ENCODE data around the gene RBM20. TPM values are rescaled to one million over a fixed set of nuclear protein-coding genes. Genes with fewer than 3 reads are reported as not detected.
"Not testable (repeated sequence)": the region's sequence is repeated elsewhere in the genome, so short reads cannot be mapped to it uniquely, and the experiment has no call there.

RBM20 gene
- polyA plus RNA-seq, 1 donor: 0.96 TPM

GRCh38 chr10:110704906-110705476 lies 60.9 kb downstream of the RBM20 start:
- WGBS (ENCODE audit: insufficient coverage, low lambda C conversion rate): 93% methylated on average over 2 of the region's 5 CpGs

GRCh38 chr10:110705596-110705995 lies 61.5 kb downstream of the RBM20 start:
- not testable (repeated sequence) for H3K4me3 ChIP-seq (ENCODE audit: low read length); H3K27me3 ChIP-seq (ENCODE audit: control insufficient read depth, insufficient read depth, low read length); H3K9me3 ChIP-seq (ENCODE audit: control insufficient read depth, low read depth, low read length); H3K27ac ChIP-seq (ENCODE audit: low read length); H3K36me3 ChIP-seq (ENCODE audit: control insufficient read depth, insufficient read depth, low read length); H3K4me1 ChIP-seq (ENCODE audit: control insufficient read depth, insufficient read depth, low read length); DNase-seq
- 86% methylated on average over 1 of the region's 4 CpGs for whole genome bisulfite sequencing (ENCODE audit: insufficient coverage, low lambda C conversion rate)

More at GRCh38 chr10:110704906-110705476, 60.9 kb downstream of the RBM20 start:
- no peak for DNase-seq
- H3K36me3 ChIP-seq (ENCODE audit: control insufficient read depth, insufficient read depth, low read length): no peaks in the 10 kb centered on the region
- H3K4me1 ChIP-seq (ENCODE audit: control insufficient read depth, insufficient read depth, low read length): no peaks in the 10 kb centered on the region
- H3K27ac ChIP-seq (ENCODE audit: low read length): no peak overlapping the region
- no peak overlapping the region for H3K4me3 ChIP-seq (ENCODE audit: low read length)
- H3K9me3 ChIP-seq (ENCODE audit: control insufficient read depth, low read depth, low read length): no peaks in the 10 kb centered on the region
- peaks cover 4% of the 10 kb centered on the region for H3K27me3 ChIP-seq (ENCODE audit: control insufficient read depth, insufficient read depth, low read length)

- H3K36me3 ChIP-seq (ENCODE audit: control insufficient read depth, insufficient read depth, low read length): no peaks in the 10 kb centered on the region
- H3K4me1 ChIP-seq (ENCODE audit: control insufficient read depth, insufficient read depth, low read length): no peaks in the 10 kb centered on the region
- no peak overlapping the region for H3K27ac ChIP-seq (ENCODE audit: low read length)
- DNase-seq: no peak
- peaks cover 4% of the 10 kb centered on the region for H3K27me3 ChIP-seq (ENCODE audit: control insufficient read depth, insufficient read depth, low read length)
- no peaks in the 10 kb centered on the region for H3K9me3 ChIP-seq (ENCODE audit: control insufficient read depth, low read depth, low read length)
- H3K4me3 ChIP-seq (ENCODE audit: low read length): no peak overlapping the region
- WGBS (ENCODE audit: insufficient coverage, low lambda C conversion rate): 80% methylated on average over 1 of the region's 5 CpGs
These were observed 62.6 kb downstream of the RBM20 start for GRCh38 chr10:110706690-110707098.

DNA sequence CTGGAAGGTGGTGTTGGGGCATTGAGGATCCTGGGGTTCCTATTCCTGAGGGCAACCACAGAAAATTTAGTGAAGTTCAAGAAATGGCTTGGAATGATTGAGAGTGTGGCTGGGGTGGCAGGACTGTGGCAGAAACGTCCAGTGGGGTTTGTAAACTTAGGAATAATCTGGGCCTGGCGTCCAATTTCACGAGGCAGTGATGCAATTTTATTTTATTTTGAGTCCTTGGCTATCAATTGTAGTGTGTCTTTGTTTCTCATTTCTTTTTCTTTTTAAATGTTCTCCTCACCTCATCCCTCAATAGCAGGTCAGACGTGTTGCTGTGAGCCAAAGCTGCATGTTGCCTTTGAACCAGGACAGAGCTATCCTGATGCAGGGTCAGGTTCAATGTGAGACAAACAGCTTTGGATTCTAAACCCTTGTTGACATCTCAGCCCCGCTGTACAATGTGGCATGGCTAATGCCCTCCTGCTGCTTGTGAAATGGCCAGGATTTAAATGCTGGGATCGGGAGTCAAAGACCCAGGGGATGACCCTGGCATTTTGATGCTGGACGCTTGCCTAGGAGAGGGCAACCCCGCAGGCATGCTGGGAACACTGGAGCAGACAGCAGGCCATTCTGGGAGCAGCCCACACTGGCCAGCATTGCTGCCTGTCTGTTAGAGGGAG lies 64.8 kb downstream of the RBM20 start:
- H3K27me3 ChIP-seq (ENCODE audit: control insufficient read depth, insufficient read depth, low read length): peaks cover 4% of the 10 kb centered on the region
- H3K27ac ChIP-seq (ENCODE audit: low read length): no peak overlapping the region
- H3K36me3 ChIP-seq (ENCODE audit: control insufficient read depth, insufficient read depth, low read length): no peaks in the 10 kb centered on the region
- 83% methylated on average over 1 of the region's 8 CpGs for WGBS (ENCODE audit: insufficient coverage, low lambda C conversion rate)
- no peaks in the 10 kb centered on the region for H3K4me1 ChIP-seq (ENCODE audit: control insufficient read depth, insufficient read depth, low read length)
- no peak overlapping the region for H3K4me3 ChIP-seq (ENCODE audit: low read length)
- no peak for DNase-seq
- no peaks in the 10 kb centered on the region for H3K9me3 ChIP-seq (ENCODE audit: control insufficient read depth, low read depth, low read length)

GRCh38 chr10:110709444-110709828 lies 65.3 kb downstream of the RBM20 start:
- H3K36me3 ChIP-seq (ENCODE audit: control insufficient read depth, insufficient read depth, low read length): no peaks in the 10 kb centered on the region
- no CpG with 5 or more reads among the region's 3 CpGs for WGBS (ENCODE audit: insufficient coverage, low lambda C conversion rate)
- peaks cover 4% of the 10 kb centered on the region for H3K27me3 ChIP-seq (ENCODE audit: control insufficient read depth, insufficient read depth, low read length)
- H3K9me3 ChIP-seq (ENCODE audit: control insufficient read depth, low read depth, low read length): no peaks in the 10 kb centered on the region
- no peak overlapping the region for H3K4me3 ChIP-seq (ENCODE audit: low read length)
- H3K27ac ChIP-seq (ENCODE audit: low read length): no peak overlapping the region
- DNase-seq: no peak
- no peaks in the 10 kb centered on the region for H3K4me1 ChIP-seq (ENCODE audit: control insufficient read depth, insufficient read depth, low read length)

DNA sequence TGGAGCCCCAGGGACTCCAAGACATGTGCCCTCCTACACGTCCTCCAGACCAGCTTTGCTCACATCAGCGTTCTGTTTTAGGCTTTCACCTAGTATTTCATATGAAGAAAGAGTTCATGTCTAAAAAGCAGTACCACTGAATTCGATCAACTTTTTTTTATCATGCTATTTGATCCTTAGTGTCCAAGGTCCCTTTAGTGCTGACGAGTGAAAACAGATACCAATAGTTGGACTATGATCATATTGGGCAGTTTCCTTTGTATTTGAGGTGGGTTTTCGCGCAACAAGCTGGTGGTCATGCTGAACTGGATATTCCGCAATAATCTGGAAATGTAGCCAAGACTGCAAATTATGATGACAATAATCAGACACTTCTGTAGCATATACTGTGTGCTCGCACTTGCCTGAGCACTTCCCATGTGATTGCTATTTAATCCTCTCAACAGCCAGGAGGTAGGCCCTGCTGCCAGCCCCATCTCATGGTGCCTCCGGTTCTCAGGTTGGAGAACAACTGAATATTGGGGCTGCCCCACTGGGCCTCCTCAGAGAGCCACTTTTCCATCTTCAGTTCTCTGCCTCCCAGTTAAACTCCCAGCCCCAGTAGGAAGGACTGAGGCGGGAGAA lies 65.9 kb downstream of the RBM20 start:
- Histone ChIP-seq H3K4me3 (ENCODE audit: low read length) (no peak overlapping the region), H3K36me3 (ENCODE audit: control insufficient read depth, insufficient read depth, low read length) (no peaks in the 10 kb centered on the region), H3K4me1 (ENCODE audit: control insufficient read depth, insufficient read depth, low read length) (no peaks in the 10 kb centered on the region), H3K27ac (ENCODE audit: low read length) (no peak overlapping the region), H3K27me3 (ENCODE audit: control insufficient read depth, insufficient read depth, low read length) (peaks cover 4% of the 10 kb centered on the region), H3K9me3 (ENCODE audit: control insufficient read depth, low read depth, low read length) (no peaks in the 10 kb centered on the region)
- DNase-seq: no peak
- 72% methylated on average over 3 of the region's 10 CpGs for WGBS (ENCODE audit: insufficient coverage, low lambda C conversion rate)

DNA sequence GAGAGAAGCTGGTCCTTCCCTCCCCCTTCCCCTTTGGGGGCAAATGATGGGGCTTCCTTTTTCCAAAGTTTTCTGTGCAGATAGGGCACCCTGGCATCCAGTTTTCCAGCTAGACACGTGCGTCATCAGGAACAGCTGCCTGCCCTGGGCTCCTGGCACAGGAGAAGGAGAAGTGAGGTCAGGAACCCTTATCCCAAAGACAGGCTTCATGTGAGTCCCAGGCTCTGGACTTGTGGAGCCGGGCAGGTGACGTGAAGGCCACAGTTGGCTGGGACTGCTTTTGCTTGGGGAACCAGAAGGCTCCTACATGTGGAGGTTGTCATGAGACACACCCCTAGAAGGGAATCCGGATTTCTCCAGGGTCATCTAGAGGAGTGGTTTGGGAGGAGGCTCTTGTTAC lies 66.5 kb downstream of the RBM20 start:
- H3K27me3 ChIP-seq (ENCODE audit: control insufficient read depth, insufficient read depth, low read length): peaks cover 4% of the 10 kb centered on the region
- no peak overlapping the region for H3K4me3 ChIP-seq (ENCODE audit: low read length)
- no peaks in the 10 kb centered on the region for H3K36me3 ChIP-seq (ENCODE audit: control insufficient read depth, insufficient read depth, low read length)
- no peak overlapping the region for H3K27ac ChIP-seq (ENCODE audit: low read length)
- no peak for DNase-seq
- H3K4me1 ChIP-seq (ENCODE audit: control insufficient read depth, insufficient read depth, low read length): no peaks in the 10 kb centered on the region
- no CpG with 5 or more reads among the region's 5 CpGs for WGBS (ENCODE audit: insufficient coverage, low lambda C conversion rate)
- H3K9me3 ChIP-seq (ENCODE audit: control insufficient read depth, low read depth, low read length): no peaks in the 10 kb centered on the region

DNA sequence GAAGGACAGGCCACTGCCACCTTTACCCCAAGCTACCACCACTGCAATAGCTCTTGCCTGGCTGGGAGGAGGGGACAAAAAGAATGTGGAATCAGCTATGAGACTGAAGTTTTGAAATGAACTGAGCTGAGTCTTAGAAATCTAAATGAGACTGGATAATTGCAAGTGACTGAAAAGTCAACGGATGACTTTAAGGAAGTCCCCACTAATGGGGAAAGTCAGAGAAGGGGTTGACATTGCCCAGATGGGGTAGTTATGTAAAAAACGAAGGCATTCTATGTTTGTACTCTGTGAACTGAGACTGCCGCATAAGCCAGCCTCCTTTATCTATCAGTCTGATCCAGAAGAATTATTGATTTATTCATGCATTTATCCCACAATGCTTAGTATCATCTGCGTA lies 67.2 kb downstream of the RBM20 start:
- no peaks in the 10 kb centered on the region for H3K4me1 ChIP-seq (ENCODE audit: control insufficient read depth, insufficient read depth, low read length)
- WGBS (ENCODE audit: insufficient coverage, low lambda C conversion rate): no CpG with 5 or more reads among the region's 4 CpGs
- peaks cover 2% of the 10 kb centered on the region for H3K27me3 ChIP-seq (ENCODE audit: control insufficient read depth, insufficient read depth, low read length)
- no peak overlapping the region for H3K27ac ChIP-seq (ENCODE audit: low read length)
- H3K9me3 ChIP-seq (ENCODE audit: control insufficient read depth, low read depth, low read length): no peaks in the 10 kb centered on the region
- H3K36me3 ChIP-seq (ENCODE audit: control insufficient read depth, insufficient read depth, low read length): no peaks in the 10 kb centered on the region
- DNase-seq: no peak
- no peak overlapping the region for H3K4me3 ChIP-seq (ENCODE audit: low read length)

GRCh38 chr10:110714356-110714755 lies 70.2 kb downstream of the RBM20 start:
- no peaks in the 10 kb centered on the region for H3K36me3 ChIP-seq (ENCODE audit: control insufficient read depth, insufficient read depth, low read length)
- H3K4me1 ChIP-seq (ENCODE audit: control insufficient read depth, insufficient read depth, low read length): no peaks in the 10 kb centered on the region
- H3K9me3 ChIP-seq (ENCODE audit: control insufficient read depth, low read depth, low read length): no peaks in the 10 kb centered on the region
- no peaks in the 10 kb centered on the region for H3K27me3 ChIP-seq (ENCODE audit: control insufficient read depth, insufficient read depth, low read length)
- no peak for DNase-seq
- no peak overlapping the region for H3K4me3 ChIP-seq (ENCODE audit: low read length)
- H3K27ac ChIP-seq (ENCODE audit: low read length): no peak overlapping the region

GRCh38 chr10:110717781-110718589 lies 73.8 kb downstream of the RBM20 start:
- no CpG with 5 or more reads among the region's 4 CpGs for WGBS (ENCODE audit: insufficient coverage, low lambda C conversion rate)
- H3K9me3 ChIP-seq (ENCODE audit: control insufficient read depth, low read depth, low read length): no peaks in the 10 kb centered on the region
- no peaks in the 10 kb centered on the region for H3K4me1 ChIP-seq (ENCODE audit: control insufficient read depth, insufficient read depth, low read length)
- no peak overlapping the region for H3K4me3 ChIP-seq (ENCODE audit: low read length)
- no peaks in the 10 kb centered on the region for H3K36me3 ChIP-seq (ENCODE audit: control insufficient read depth, insufficient read depth, low read length)
- no peak for DNase-seq
- H3K27me3 ChIP-seq (ENCODE audit: control insufficient read depth, insufficient read depth, low read length): no peaks in the 10 kb centered on the region
- H3K27ac ChIP-seq (ENCODE audit: low read length): no peak overlapping the region
